HG03060 (cell line): ENCODE data around the gene BLTP2.
"Not testable (repeated sequence)": the region's sequence is repeated elsewhere in the genome, so short reads cannot be mapped to it uniquely, and the experiment has no call there.

Experiments used
- ATAC-seq: cut with Tn5 transposase; IDR thresholded peaks from one replicate; pipeline ENCODE4 v1.9.1; 2021; ENCODE audit warnings: low read depth, moderate number of reproducible peaks; ENCODE audit not compliant: unreplicated experiment

The BLTP2 gene

GRCh38 chr17:28648698-28649097, 3.7 kb upstream of the BLTP2 start:
- no peak for ATAC-seq

GRCh38 chr17:28646039-28646754, 1.2 kb upstream of the BLTP2 start:
- no peak for ATAC-seq

GRCh38 chr17:28645576-28645939, 600 bp upstream of the BLTP2 start:
- no peak for ATAC-seq

- ATAC-seq, result no peak
Measured at GRCh38 chr17:28643983-28644786, 773 bp downstream of the BLTP2 start.

GRCh38 chr17:28641579-28641978, 3.4 kb downstream of the BLTP2 start:
- no peak for ATAC-seq

GRCh38 chr17:28635506-28635905, 9.5 kb downstream of the BLTP2 start:
- no peak for ATAC-seq

GRCh38 chr17:28634206-28634865, 10.6 kb downstream of the BLTP2 start:
- no peak for ATAC-seq

- no peak for ATAC-seq
Measured at GRCh38 chr17:28626818-28627217, 18.1 kb downstream of the BLTP2 start.

GRCh38 chr17:28624148-28624547, 20.8 kb downstream of the BLTP2 start:
- ATAC-seq, result no peak

- ATAC-seq, result no peak
Measured at GRCh38 chr17:28623696-28624095, 21.3 kb downstream of the BLTP2 start.

- no peak for ATAC-seq
Measured at GRCh38 chr17:28622186-28622585, 22.8 kb downstream of the BLTP2 start.

- no peak for ATAC-seq
Measured at GRCh38 chr17:28620010-28620409, 24.9 kb downstream of the BLTP2 start.

- ATAC-seq, result no peak
Measured at GRCh38 chr17:28618464-28618863, 26.5 kb downstream of the BLTP2 start.

- ATAC-seq, result no peak
Measured at GRCh38 chr17:28616281-28616680, 28.7 kb downstream of the BLTP2 start.

- ATAC-seq, result no peak
Measured at GRCh38 chr17:28615260-28615940, 29.6 kb downstream of the BLTP2 start.

GRCh38 chr17:28613931-28614381, 31.0 kb downstream of the BLTP2 start, which contains the start of gene RSKR:
Gene RSKR, minus strand, starts transcription at chr17:28614185. Its CDS starts 24 bp downstream, at chr17:28614161.
- no peak for ATAC-seq

GRCh38 chr17:28612936-28613872, 31.8 kb downstream of the BLTP2 start:
- no peak for ATAC-seq

- no peak for ATAC-seq
Measured at GRCh38 chr17:28612531-28612930, 32.4 kb downstream of the BLTP2 start.

- ATAC-seq, result no peak
Measured at GRCh38 chr17:28610376-28610775, 34.6 kb downstream of the BLTP2 start.

GRCh38 chr17:28604031-28604430, 40.9 kb downstream of the BLTP2 start:
- ATAC-seq, result not testable (repeated sequence)
